NCI-H446 treated with DMSO at 0.1 percent for 48 hours (cell line): ENCODE results near the gene TMEM156.
A peak's percentile ranks its signal among the peaks of the same experiment; 100 is the strongest.
"Not testable (repeated sequence)": the region's sequence is repeated elsewhere in the genome, so short reads cannot be mapped to it uniquely, and the experiment has no call there.

Source experiments
- DNase-seq: peaks from one replicate; lab custom pipeline; 2025; lab: John Stamatoyannopoulos, UW

TMEM156 gene

DNA sequence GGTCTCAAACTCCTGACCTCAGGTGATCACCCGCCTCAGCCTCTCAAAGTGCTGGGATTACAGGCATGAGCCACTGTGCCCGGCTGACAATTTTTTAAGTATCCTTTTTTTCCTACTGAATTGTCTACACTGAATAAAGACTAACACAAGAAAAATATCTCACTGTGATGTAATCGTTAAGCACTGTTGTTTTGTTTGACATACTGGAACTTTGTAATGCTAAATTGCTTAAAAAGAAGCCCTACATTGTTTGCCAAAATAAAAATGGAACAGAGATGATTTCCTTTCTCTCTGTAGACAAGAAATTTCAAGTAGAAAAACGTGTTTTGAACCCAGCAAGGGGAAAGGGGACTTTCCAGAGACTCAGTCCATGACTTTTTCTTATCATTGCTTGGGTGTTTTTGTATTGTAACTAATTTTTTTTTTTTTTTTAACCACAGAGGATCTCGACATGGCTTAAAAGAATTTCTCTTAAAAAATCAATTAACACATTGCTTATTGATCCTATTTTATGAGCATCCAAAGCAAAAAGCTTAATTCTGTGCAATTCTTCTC lies 74.9 kb downstream of the TMEM156 start:
- DNase-seq, result no peak

GRCh38 chr4:38955957-38956356 lies 76.3 kb downstream of the TMEM156 start:
- no peak for DNase-seq

DNA sequence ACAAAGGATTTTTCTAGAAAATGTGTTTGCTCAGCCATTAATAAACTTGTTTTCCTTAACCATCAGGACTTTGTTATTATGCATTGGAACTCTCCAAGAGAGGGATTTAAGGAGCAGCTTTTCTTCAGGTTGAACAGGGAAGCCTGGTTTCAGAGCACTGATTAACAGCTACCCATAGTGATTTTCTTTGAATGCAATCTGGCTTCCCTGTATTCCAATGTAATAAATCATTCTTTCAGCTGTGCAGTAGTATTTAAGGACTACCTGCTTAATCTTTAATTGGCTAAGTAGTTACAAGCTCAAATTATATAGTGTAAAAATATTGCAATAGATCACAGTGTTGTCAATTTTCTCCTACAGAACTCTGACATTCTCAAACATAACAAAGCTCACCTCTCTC lies 77.5 kb downstream of the TMEM156 start:
- no peak for DNase-seq

DNA sequence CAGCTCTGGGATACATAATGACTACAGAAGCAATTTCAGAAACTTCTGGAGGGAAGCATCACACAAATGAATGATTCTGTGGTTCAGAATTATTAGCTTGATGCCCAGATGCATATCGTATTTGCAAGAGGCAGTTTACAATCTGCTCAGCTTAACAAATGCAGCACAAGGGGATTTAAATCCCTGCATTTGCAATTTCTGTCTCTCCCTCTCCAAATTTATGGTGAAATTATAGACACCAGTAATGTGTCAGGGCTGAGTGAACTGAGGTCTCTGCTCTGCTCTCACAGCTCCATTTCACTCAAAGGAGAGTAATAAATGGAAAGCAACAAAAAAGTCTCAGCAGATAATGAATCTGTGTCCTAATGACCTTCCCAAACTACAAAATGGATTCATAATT lies 80.2 kb downstream of the TMEM156 start:
- DNase-seq, result no peak

DNA sequence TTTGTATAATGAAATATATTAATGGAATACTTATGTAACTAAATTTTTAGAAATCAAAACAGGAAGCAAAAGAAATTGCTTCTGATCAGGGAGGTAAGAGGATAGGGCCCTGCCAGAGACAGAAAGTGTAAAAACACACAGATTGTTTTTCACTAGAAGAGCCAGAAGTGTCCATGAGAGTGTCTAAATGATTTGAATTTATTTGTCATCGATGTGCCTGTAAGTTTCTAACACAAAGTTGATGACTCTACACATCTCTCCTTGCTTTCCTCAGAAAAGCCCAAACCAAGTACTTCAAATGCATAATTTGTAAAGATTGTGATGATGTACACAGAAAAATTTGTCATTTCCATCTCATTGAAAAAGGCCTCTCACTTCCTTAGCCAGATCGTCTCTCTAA lies 80.6 kb downstream of the TMEM156 start:
- DNase-seq, result no peak

DNA sequence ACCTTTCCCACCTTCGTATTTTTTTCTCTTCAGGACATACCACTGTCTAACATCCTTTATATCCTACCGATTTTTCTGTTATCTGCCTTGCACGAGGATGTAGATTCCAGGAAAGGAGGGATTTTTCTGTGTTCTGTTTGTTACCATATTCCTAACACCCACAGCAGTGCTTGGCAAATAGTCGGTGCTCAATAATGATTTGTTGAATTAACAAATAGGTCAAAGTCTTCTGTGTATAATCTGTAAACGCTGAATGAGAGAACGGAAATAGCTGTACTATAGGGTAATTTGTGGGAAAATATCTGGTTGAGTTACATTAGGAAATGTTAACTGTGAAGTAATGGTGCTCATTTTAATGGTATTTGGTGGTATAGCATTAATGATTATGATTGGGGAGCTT lies 81.5 kb downstream of the TMEM156 start:
- no peak for DNase-seq

GRCh38 chr4:38950159-38950558 lies 82.0 kb downstream of the TMEM156 start:
- no peak for DNase-seq

- DNase-seq, result no peak
Measured at GRCh38 chr4:38949411-38950051, 82.7 kb downstream of the TMEM156 start.

DNA sequence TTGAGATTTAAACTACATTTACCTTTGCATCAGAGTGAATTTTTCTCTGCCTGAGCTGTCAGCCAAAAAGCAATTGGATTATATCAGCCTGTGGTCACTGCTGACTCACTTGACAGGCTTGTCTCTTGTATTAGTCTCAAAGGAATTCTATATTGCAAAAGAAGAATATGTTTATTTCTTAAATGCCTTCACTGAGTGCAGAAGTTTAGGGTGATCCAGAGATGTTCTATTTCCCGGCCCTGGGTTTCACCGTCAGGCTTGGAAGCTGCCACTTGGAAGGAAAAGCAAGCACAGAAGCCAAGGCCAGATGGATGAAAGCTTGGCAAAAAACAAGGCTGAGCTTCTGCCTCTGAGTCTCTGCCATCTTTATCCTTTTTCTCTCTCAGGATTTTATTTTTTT lies 83.7 kb downstream of the TMEM156 start:
- DNase-seq, result peak; percentile 24

- no peak for DNase-seq
Measured at GRCh38 chr4:38946919-38947318, 85.3 kb downstream of the TMEM156 start.

- no peak for DNase-seq
Measured at GRCh38 chr4:38944440-38944839, 87.8 kb downstream of the TMEM156 start.

DNA sequence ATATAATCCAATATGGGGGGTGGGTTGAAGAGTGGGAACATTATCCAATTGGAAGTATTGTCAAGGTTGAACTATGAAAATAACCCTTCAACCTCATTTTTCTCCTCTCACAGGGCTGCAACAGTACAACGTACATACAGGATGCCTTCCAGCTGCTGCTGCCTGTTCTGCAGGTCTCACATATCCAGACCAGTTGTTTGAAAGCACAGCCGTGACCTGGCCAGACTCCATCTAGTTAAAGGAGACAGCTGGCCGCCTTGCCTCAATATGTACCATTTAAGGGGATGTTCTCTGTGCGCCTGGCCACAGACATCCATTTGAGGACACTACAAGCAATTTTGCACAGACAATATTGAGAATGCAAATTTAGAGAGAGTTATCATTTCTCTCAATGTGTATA lies 88.9 kb downstream of the TMEM156 start:
- no peak for DNase-seq

DNA sequence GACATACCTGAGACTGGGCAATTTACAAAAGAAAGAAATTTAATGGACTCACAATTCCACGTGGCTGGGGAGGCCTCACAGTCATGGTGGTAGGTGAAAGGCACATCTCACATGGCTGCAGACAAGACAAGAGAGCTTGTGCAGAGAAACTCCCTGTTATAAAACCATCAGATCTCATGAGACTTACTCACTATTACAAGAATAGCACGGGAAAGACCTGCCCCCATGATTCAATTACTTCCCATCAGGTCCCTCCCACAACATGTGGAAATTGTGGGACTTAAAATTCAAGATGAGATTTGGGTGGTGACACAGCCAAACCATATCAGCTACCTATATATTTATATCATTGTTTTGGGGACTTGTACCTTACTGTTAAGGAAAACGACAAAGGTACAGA lies 90.3 kb downstream of the TMEM156 start:
- DNase-seq, result not testable (repeated sequence)

- no peak for DNase-seq
Measured at GRCh38 chr4:38940476-38940875, 91.7 kb downstream of the TMEM156 start.

DNA sequence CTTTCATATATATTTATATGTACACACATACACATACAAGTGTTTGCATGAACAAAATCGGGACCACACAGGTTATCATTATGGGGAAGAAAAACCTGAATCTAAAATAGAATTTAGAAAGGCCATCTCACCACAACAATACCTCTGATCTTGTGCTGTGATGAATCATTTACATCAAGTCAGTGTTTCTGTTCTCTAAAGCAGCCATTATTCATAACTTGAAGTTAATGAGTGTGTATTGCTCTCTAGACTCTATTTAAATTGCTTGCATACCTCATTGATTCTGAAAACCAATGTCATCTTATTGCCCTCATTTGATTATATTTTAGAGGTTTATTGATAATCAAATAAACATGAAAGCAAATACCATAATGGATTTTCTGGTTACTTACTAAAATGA lies 93.0 kb downstream of the TMEM156 start:
- no peak for DNase-seq

DNA sequence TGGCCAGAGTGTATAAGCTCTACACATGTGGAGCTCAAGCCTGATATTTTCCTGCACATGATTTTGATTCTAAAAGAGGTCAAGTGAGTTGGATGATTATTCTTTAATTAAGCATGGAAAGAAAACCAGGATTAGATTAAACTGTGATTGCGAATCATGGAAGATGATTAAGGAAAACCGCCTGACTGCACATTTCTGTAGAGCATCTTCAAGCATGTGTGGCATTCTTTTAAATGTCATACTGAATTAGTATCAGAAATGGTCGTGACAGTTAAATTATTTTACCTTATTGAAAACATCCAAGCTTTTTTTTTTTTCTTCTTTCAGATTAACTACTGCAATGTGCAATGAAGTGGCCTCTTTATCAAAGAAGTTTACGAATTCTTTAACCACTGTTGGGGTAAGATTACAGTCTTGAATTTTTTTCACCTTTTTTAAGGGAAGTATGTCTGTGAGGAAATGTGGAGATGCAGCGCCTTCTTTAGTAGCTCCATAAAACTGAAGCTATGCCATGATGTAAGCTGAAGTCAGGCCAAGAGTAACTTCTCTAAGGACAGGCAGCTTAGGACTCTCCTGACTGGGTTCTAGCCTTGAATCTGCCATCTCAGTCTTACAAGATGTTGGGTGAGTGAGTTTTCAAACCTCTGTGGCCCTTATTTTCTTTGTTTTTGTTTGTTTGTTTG lies 96.7 kb downstream of the TMEM156 start:
- no peak for DNase-seq

DNA sequence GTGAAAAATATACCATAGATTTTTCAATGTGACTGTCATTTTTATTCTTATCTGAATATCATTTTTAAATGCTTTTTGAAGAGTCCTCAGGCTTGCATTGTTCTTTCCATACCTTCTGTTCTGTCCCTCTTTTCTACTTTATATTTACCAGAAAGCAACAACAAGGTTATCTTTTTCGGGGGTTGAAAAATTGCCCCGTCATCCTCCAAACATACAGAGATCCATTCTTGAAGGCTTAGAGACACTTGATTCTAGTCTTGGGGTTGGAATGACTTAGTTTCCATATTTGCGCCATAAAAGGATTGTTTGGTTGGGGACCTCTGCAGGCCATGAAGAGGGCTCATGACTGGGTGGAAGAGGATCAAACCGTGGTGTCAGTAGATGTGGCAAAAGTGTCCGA lies 101.1 kb downstream of the TMEM156 start:
- no peak for DNase-seq

- DNase-seq, result no peak
Measured at GRCh38 chr4:38930707-38931106, 101.5 kb downstream of the TMEM156 start.

DNA sequence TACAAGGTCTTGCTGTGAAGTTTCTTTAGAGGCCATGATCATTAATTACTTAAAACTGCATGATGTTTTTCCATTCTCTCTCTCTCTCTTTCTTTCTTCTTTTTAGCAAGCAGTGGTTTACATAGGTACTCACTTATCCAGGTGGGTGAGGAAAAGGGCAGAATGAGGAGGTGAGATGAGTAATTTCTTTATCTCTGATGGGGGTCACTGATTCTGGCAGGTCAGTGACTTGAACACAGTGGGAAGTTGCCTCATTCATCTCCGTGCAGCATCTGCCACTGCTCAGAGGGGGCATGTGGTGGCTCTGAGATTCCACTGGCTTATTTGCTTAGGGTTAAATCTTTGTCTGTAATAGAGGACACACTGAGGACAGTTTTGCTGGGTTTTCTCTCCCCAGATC lies 102.0 kb downstream of the TMEM156 start:
- DNase-seq, result no peak

DNA sequence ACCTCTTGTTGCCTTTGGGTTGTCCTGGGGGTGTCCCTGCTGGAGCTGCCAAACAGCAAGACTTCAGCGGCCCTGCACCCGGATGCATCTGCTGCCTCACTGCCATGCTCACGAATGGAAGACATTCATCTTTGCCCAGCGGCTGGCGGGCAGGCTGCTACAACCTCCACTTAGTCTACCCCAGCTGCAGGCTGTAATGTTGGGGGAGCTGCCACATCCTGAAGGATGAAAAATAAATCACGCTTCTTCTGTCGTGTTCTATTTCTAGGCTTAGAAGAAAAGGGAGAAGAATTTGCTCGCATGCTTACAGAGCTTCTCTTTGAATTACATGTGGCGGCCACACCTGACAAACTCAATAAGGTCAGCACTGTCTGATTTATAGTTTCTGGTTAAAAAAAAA lies 103.2 kb downstream of the TMEM156 start:
- no peak for DNase-seq

DNA sequence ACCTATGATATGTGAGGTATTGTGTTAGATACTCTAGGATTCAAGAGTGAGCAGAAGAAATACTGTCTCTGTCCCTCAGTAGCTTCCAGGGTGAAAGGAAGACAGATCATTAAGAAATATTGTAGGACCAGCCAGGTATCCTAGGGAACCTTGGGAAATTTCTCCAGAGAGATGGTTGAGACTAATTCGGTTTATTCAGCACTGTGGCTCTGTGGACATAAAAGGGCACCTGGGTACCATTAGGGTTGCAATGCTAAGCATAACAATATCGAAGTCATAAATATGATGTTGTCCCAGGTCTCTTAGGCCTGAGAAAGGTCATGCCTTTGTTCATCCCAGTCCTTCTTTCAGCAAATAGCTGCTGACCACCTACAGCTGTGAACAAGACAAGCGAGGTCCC lies 103.6 kb downstream of the TMEM156 start:
- no peak for DNase-seq

DNA sequence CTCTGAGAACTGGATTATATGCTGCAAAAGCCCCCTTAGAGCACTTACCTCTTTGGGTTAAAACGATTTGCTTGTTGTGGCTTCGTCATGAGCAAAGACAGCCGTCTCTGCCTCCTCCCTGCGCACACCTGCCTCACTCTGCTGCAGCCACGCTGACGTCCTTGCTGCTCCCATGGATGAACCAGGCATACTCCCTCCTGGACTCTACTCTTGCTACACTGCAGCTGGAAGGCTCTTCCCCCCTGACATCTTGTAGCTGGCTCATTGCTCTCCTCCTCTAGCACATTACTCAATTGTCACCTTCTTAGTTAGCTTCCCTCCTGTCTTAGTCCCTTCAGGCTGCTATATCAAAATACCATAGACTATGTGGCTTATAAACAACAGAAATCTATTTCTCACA lies 105.3 kb downstream of the TMEM156 start:
- no peak for DNase-seq

- DNase-seq, result no peak
Measured at GRCh38 chr4:38925492-38926413, 106.5 kb downstream of the TMEM156 start.
